Neural progenitor cell (in vitro differentiated cells): ENCODE data around the gene MAPK12.

Experiments
- EZH2phosphoT487 ChIP-seq: fragments of 200-600 bp; sonication (generic); IDR thresholded peaks from 2 replicates; pipeline ENCODE4 v1.6.1; 2017; ENCODE audit warnings: antibody characterized with exemption
- TF ChIP-seq, protein P1 (sequence below): fragments of 200-600 bp; sonication (generic); IDR thresholded peaks from 2 replicates; pipeline ENCODE4 v1.5.1; 2017; ENCODE audit warnings: antibody characterized with exemption, mild to moderate bottlenecking

DNA sequence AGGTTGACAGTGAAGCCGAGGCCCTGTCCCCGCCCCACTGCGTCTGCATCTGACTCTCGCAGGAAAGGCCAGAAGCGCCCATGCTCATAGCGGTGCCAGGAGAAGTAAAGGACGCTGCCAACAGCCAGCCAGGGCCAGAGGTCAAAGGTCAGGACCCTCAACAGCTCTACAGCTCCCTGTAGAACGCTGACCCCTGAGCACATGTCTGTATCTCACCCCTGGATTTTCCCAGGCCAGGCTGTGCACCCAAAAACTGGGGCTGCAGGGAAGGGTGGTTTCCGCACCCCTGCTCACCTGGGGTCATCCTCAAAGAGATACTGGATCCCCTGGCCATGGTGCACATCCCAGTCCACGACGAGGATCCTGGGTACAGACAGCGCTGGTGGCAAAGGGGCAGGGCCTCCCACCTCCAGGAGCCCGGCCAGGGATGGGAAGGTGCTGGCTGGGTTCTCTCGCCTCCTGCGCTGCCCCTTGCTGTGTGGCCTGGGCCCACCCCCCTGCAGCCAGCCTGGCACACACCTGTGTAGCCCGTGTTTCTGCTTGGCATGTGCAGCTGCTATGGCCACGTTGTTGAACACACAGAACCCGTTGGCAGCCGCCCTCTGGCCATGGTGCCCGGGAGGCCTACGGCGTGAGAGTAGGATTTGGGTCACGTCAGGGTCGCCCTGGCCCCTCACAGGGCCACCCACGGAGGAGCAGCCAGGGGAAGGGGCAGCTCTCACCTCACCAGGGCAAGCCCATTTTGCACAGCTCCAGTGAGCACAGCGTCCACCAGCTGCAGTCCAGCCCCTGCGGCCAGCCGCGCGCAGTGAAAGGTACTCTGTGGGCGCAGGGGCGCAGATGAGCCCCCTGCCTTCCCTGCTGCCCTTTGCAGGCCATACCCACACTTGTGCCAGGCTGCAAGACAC lies 11.9 kb downstream of the MAPK12 start:
- TF ChIP-seq, protein P1, sequence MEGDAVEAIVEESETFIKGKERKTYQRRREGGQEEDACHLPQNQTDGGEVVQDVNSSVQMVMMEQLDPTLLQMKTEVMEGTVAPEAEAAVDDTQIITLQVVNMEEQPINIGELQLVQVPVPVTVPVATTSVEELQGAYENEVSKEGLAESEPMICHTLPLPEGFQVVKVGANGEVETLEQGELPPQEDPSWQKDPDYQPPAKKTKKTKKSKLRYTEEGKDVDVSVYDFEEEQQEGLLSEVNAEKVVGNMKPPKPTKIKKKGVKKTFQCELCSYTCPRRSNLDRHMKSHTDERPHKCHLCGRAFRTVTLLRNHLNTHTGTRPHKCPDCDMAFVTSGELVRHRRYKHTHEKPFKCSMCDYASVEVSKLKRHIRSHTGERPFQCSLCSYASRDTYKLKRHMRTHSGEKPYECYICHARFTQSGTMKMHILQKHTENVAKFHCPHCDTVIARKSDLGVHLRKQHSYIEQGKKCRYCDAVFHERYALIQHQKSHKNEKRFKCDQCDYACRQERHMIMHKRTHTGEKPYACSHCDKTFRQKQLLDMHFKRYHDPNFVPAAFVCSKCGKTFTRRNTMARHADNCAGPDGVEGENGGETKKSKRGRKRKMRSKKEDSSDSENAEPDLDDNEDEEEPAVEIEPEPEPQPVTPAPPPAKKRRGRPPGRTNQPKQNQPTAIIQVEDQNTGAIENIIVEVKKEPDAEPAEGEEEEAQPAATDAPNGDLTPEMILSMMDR: no peak
- TF ChIP-seq EZH2phosphoT487: no peak
